Osteoblast (primary cell): ENCODE measurements around the gene DHX58. TPM values are rescaled to one million over a fixed set of nuclear protein-coding genes. Genes with fewer than 3 reads are reported as not detected.

Experiments
- DNase-seq: peaks from one replicate; pipeline ENCODE4 v3.0.0; 2011; ENCODE audit warnings: low spot score, mixed read lengths; ENCODE audit not compliant: insufficient read length; ENCODE audit errors: missing footprints
- H2AFZ ChIP-seq: 2 replicates; pipeline ENCODE4 v1.6.0; 2011; ENCODE audit warnings: mild to moderate bottlenecking, low read length
- H3K27ac ChIP-seq: 2 replicates; pipeline ENCODE4 v1.5.1; 2011; ENCODE audit warnings: mild to moderate bottlenecking, low read depth, low read length, moderate library complexity
- H3K27me3 ChIP-seq: 2 replicates; pipeline ENCODE4 v1.6.0; 2012; ENCODE audit warnings: mild to moderate bottlenecking, control low read depth, inconsistent platforms, low read length, moderate library complexity; ENCODE audit not compliant: insufficient read depth
- H3K36me3 ChIP-seq: 2 replicates; pipeline ENCODE4 v1.5.1; 2011; ENCODE audit warnings: mild to moderate bottlenecking, low read length, control low read depth, moderate library complexity; ENCODE audit not compliant: insufficient read depth
- H3K4me1 ChIP-seq: 2 replicates; pipeline ENCODE4 v1.5.1; 2011; ENCODE audit warnings: mild to moderate bottlenecking, low read length, control low read depth, moderate library complexity; ENCODE audit not compliant: insufficient read depth
- H3K4me2 ChIP-seq: 2 replicates; pipeline ENCODE4 v1.6.0; 2011; ENCODE audit warnings: mild to moderate bottlenecking, low read length; ENCODE audit not compliant: insufficient read depth
- H3K4me3 ChIP-seq: fragments of 200-600 bp; sonication (generic); 3 replicates; pipeline ENCODE4 v1.5.1; 2012; ENCODE audit warnings: mild to moderate bottlenecking, low read length, inconsistent platforms; ENCODE audit not compliant: insufficient read depth
- H3K79me2 ChIP-seq: 2 replicates; pipeline ENCODE4 v1.6.0; 2012; ENCODE audit warnings: mild to moderate bottlenecking, low read length, control low read depth, inconsistent platforms; ENCODE audit not compliant: insufficient read depth
- H3K9me3 ChIP-seq: 2 replicates; pipeline ENCODE4 v1.5.1; 2011; ENCODE audit warnings: low read depth, low read length, control low read depth
- H4K20me1 ChIP-seq: 2 replicates; pipeline ENCODE4 v1.6.0; 2012; ENCODE audit warnings: mild to moderate bottlenecking, low read length, control low read depth; ENCODE audit not compliant: insufficient read depth
- CTCF ChIP-seq: IDR thresholded peaks from 2 replicates; pipeline ENCODE4 v1.5.1; 2011; ENCODE audit warnings: mild to moderate bottlenecking, low read depth, low read length, moderate library complexity; ENCODE audit errors: extremely low read depth
- total RNA-seq: library from RNA; depleted of rRNA; stranded (reverse); fragments of >200 nt; gene quantifications from 2 replicates; pipeline ENCODE4 v1.2.3, GENCODE V29; 2012

The DHX58 gene
- total RNA-seq, 1 donor: 18.5 TPM

DNA sequence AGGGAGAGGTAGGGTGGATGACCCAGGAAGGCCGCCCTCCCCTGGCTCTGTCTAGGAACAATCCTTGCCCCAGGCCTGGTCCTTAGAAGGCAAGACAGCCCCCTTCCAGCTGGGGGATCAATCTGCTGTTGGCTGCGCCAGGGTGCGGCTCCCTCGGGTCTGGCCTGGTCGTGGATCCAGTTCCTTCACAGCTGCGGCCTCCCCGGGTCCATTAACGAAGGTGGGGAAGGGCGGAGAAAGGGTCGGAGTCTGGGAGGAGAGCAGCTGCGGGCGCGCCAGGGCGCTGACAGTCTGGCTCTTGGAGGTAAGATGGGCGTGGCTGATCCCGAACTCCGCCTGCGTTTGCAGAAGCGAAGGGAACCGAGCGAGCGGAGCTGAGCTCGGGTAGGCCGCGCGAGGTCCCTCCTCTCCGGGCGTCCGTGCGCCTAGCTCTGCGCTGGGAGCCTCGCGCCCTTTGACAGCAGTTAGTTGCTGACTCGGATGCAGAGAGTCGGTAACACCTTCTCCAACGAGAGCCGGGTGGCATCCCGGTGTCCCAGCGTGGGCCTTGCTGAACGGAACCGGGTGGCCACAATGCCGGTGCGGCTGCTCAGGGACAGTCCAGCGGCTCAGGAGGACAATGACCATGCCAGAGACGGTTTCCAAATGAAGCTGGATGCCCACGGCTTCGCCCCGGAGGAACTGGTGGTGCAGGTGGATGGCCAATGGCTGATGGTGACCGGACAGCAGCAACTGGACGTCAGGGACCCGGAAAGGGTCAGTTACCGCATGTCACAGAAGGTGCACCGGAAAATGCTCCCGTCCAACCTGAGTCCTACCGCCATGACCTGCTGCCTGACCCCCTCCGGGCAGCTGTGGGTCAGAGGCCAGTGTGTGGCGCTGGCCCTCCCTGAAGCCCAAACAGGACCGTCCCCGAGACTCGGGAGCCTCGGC lies 10.1 kb upstream of the DHX58 start, which contains the start of gene HSPB9:
Gene HSPB9, plus strand, starts transcription at position 434 of the 933 bp plus-strand sequence. Its CDS starts 47 bp downstream, at position 481.
- no peak within 1 kb of the TSS for H3K4me3 ChIP-seq
- no peaks in the 10 kb centered on the region for H4K20me1 ChIP-seq
- H2AFZ ChIP-seq: no peak within 1 kb of the TSS
- DNase-seq: peak; percentile 69
- H3K27me3 ChIP-seq: no peaks in the 10 kb centered on the region
- H3K36me3 ChIP-seq: peaks cover 33% of the 10 kb centered on the region
- no peak within 1 kb of the TSS for H3K27ac ChIP-seq
- H3K9me3 ChIP-seq: no peaks in the 10 kb centered on the region
- H3K79me2 ChIP-seq: peaks cover 3% of the 10 kb centered on the region
- TF ChIP-seq CTCF: no peak
- peaks cover 9% of the 10 kb centered on the region for H3K4me1 ChIP-seq
- no peak within 1 kb of the TSS for H3K4me2 ChIP-seq

GRCh38 chr17:42120770-42121769 lies 8.6 kb upstream of the DHX58 start, which contains the start of gene KAT2A:
Gene KAT2A, minus strand, starts transcription at chr17:42121367. Its CDS starts 63 bp downstream, at chr17:42121304.
- DNase-seq: peak; percentile 100
- Histone ChIP-seq H3K27me3 (no peaks in the 10 kb centered on the region), H3K4me1 (peaks cover 9% of the 10 kb centered on the region), H4K20me1 (peaks cover 6% of the 10 kb centered on the region), H3K79me2 (peaks cover 3% of the 10 kb centered on the region), H3K36me3 (peaks cover 32% of the 10 kb centered on the region), H3K4me2 (peak within 1 kb of the TSS; percentile 76), H3K4me3 (peak within 1 kb of the TSS; percentile 75), H3K9me3 (no peaks in the 10 kb centered on the region), H3K27ac (no peak within 1 kb of the TSS), H2AFZ (peak within 1 kb of the TSS; percentile 54)
- TF ChIP-seq CTCF: no peak

DNA sequence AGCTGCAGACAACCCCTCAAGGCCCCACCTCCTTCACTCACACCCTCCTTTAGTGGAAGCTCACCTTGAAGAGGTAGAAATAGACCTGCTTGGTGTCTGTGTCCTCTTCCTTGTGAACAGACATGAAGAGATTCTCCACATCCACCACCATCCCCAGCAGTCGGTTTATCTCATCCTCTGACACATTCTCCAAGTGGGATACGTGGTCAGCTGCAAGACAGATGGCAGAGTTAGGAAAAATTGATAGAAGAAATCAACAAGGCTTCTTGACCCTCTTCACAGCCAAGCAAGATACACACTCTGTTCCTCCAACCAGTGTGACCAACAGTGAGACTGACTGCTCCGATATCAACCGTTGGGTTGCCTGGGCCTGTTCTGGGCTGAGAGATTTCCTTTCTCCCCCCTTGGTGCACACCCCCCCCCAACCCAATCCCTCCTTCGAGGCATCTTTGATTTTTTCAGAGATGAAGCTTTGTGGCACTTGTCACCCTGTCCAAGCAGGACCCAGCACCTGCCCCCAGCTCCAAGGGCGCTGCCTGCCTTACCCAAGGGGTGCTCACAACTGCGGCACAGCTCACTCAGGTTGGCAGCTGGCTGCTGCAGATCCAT lies 7.8 kb upstream of the DHX58 start:
- peak; percentile 63 for DNase-seq
- Histone ChIP-seq H3K4me1 (peaks cover 9% of the 10 kb centered on the region), H3K36me3 (peaks cover 26% of the 10 kb centered on the region), H3K79me2 (peaks cover 3% of the 10 kb centered on the region), H4K20me1 (peaks cover 6% of the 10 kb centered on the region), H3K4me3 (peak overlapping the region; percentile 75), H3K9me3 (no peaks in the 10 kb centered on the region), H3K4me2 (peak overlapping the region; percentile 76), H3K27ac (no peak overlapping the region), H2AFZ (no peak overlapping the region), H3K27me3 (no peaks in the 10 kb centered on the region)
- TF ChIP-seq CTCF: no peak
